HAP-1 (cell line): ENCODE results near the gene ERN2.

Experiments
- DNase-seq, 2 experiments: peaks; one replicate each; pipeline ENCODE4 v3.0.0-alpha.2; 2016 to 2020; ENCODE audit warnings: low spot score in 2 of 2
- H3K27me3 ChIP-seq: fragments of 250-450 bp; sonication (Bioruptor Pico); 2 replicates; pipeline ENCODE4 v1.5.1; 2020; ENCODE audit warnings: low read depth, mild to moderate bottlenecking, moderate library complexity
- H3K36me3 ChIP-seq: fragments of 250-450 bp; sonication (Bioruptor Pico); replicated peaks from 2 replicates; pipeline ENCODE4 v1.5.1; 2020; ENCODE audit warnings: mild to moderate bottlenecking
- H3K4me1 ChIP-seq: fragments of 250-450 bp; sonication (Bioruptor Pico); 2 replicates; pipeline ENCODE4 v1.5.1; 2020; ENCODE audit warnings: mild to moderate bottlenecking
- H3K4me3 ChIP-seq: fragments of 250-450 bp; sonication (Bioruptor Pico); 2 replicates; pipeline ENCODE4 v1.5.1; 2020; ENCODE audit warnings: mild to moderate bottlenecking, moderate library complexity
- H3K9me3 ChIP-seq: fragments of 250-450 bp; sonication (Bioruptor Pico); 2 replicates; pipeline ENCODE4 v1.5.1; 2020; ENCODE audit warnings: mild to moderate bottlenecking, moderate library complexity
- in situ Hi-C: fragments of 300-500 bp; cut with MboI; formaldehyde crosslinking; loops from 3 replicates; pipeline ENCODE4 v1.14.3; 2020; ENCODE audit warnings: low sequenced_read_pairs, inconsistent platforms, mixed read lengths

The ERN2 gene

GRCh38 chr16:23667355-23667659 is 45.7 kb downstream of the ERN2 start:
- H3K36me3 ChIP-seq: peaks cover 74% of the 10 kb centered on the region
- DNase-seq: no peak
- no peak overlapping the region for H3K4me3 ChIP-seq
- H3K27me3 ChIP-seq: no peaks in the 10 kb centered on the region
- in situ Hi-C loops: no loop called here
- H3K9me3 ChIP-seq: no peaks in the 10 kb centered on the region
- H3K4me1 ChIP-seq: no peaks in the 10 kb centered on the region

DNA sequence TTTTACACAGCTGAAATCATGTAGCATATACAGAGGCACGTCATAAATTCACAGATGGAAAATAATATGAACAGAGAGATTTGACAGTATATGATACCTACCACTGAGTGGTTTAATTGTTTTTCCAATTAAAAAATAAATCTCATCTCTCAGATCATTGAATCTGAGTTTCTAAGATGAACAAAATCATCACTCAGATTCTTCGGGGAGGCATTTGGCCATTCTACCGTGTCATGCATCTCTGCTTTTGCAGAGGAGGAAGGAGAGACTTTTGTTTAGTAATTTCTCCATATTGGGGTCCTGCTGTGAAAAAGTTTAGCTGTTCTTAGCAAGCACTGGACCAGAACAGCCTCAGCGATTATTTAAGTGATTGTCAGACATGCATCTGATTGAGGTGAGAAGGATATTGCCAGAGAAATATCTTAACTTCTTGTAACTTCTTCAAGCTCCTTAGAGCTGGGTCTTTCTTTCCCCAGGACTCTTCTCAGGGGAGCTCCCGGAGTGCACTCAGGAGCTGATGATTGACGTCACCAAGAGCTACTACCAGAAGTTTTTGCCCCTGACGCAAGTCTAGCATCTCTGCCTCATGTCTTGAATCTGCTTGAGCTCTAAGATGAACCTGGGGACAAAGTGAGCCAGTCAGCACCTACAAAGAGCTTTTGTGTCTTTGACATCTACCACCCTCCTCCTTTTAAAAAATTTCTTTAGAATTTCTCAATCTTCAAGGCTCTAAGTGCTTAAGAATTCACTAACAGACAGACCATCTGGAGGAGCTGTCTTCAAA is 46.3 kb downstream of the ERN2 start:
- Histone ChIP-seq H3K4me3 (no peak overlapping the region), H3K27me3 (no peaks in the 10 kb centered on the region), H3K4me1 (no peaks in the 10 kb centered on the region), H3K36me3 (peaks cover 77% of the 10 kb centered on the region), H3K9me3 (no peaks in the 10 kb centered on the region)
- in situ Hi-C loops: no loop called here
- DNase-seq: no peak

DNA sequence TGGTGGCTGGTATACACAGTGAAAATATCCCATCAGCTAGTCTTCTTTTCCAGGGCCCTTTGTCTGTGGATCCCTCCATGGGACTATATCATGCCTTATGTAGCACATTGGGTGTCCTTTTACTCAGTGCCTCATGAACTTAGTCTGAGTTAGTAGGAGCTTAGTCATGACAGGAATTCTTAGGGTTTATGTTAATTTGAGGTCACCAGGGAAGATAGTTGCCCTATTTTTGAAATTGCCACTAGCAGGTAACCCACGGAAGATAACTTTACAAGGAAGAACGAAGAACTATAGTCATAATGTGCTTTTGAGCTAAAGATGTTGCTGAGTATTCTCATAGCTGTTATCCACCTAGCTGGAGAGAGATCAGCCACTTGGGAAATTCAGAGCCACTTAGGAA is 49.1 kb downstream of the ERN2 start:
- Histone ChIP-seq H3K4me1 (no peaks in the 10 kb centered on the region), H3K4me3 (no peak overlapping the region), H3K27me3 (no peaks in the 10 kb centered on the region), H3K36me3 (peaks cover 95% of the 10 kb centered on the region), H3K9me3 (no peaks in the 10 kb centered on the region)
- no peak for DNase-seq
- in situ Hi-C loops: no loop called here

DNA sequence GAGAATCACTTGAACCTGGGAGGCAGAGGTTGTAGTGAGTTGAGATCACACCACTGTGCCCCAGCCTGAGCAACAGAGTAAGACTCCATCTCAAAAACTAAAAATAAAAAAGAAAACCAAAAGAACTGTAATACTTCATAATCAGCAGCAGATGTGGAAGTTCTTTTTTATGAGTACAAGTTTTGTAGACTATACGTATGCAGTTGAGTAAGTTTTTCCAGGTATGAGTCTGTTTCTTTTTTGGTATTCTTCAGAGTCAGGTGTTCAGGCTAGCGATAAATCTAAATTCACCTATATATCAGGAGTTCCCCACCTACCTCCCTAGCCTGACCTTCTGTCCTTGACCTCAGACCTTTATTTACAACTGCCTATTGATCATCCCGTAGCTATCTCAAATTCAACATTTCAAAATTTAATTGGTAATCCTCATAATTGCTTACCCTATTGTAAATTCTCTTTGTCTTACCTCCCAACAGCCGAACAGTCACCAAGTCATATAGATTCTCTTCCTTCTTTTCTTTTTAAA is 61.0 kb downstream of the ERN2 start:
- Histone ChIP-seq H3K4me3 (no peak overlapping the region), H3K4me1 (peaks cover 12% of the 10 kb centered on the region), H3K9me3 (no peaks in the 10 kb centered on the region), H3K27me3 (no peaks in the 10 kb centered on the region), H3K36me3 (peaks cover 65% of the 10 kb centered on the region)
- in situ Hi-C loops: no loop called here
- no peak for DNase-seq

DNA sequence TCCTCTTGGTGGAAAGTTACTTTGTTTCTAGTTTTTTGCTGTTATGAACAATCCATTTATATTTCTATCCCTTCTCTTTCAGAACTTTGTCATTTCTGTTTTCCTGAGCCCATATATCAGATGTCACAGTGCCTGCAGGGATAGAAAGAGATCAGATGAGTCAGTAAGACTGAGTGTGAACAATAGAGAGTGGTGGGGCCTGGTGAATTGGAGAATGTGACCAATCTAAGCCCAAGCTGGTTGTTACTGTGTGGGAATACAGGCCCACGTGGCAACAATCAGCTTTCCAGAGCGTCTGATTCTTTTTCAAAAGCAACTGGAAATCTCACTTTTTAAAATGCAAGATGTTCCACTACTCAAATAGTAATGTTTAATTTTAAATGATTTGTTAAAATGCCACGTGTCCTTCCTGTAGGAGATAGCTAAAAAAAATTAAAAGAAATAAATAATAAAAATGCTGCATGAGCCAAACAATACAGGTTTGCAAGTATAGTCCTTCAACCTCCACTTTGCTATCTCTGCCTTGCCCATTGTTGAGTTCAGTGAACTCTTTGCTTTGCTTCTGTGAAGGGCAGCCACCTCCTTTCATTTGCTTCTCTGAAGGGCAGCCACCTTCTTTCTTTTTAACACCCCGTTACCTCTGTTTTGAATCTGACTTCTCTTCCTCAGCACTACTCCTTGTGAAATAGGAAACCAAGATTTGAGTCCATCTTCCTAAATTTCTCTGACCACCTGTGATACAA is 62.2 kb downstream of the ERN2 start:
- Histone ChIP-seq H3K36me3 (peaks cover 64% of the 10 kb centered on the region), H3K4me3 (no peak overlapping the region)
- in situ Hi-C loops: no loop called here

GRCh38 chr16:23642246-23642774 is 70.7 kb downstream of the ERN2 start:
- peaks cover 38% of the 10 kb centered on the region for H3K36me3 ChIP-seq

More for the DNA sequence above, 62.2 kb downstream of the ERN2 start:
- Histone ChIP-seq H3K9me3 (no peaks in the 10 kb centered on the region), H3K4me1 (peaks cover 12% of the 10 kb centered on the region), H3K27me3 (no peaks in the 10 kb centered on the region)
- peak; percentile 20 to 37 for DNase-seq

DNA sequence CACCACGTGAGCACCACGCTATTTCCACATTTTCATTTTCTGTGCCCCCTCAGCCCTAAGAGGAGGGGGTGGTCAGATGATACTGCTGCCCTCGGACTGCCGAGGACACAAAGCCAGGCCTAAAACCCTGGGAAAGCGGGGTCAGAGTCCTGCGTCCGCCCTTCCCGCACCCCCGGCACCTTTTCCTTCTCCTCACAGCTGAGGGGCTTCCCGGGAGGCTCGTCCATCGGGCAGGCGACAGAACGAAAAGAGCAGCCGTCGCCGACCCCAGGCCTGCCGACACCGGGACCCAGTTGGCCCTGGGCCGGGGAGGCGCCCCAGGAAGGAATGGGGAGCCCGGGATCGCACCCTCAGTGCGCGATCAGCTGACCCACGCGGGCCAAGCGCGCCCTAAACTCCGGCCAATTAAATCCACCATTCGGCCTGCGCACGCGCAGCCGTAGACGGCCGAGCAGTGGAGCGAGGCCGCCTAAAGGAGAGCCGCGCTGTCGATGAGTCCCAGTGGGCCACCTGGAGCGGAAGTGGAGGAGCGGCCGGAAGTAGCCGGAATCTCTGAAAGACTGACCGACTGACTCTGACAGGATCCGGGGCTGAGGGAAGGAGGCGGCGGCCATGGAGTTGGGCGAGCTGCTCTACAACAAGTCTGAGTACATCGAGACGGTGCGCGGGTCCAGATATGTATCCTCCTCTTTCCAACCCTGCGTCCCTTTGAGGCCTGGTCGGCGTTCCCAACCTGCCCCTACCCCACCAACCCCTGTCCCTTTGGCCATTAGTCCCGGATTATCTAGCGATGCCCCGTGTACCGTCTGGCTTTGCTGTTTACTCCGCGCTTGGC is 71.9 kb downstream of the ERN2 start, which contains the start of the genes DCTN5 and PALB2:
Gene DCTN5, plus strand, starts transcription at position 536 of the 835 bp plus-strand sequence. Its CDS starts 77 bp downstream, at position 613.
Gene PALB2, minus strand, starts transcription at position 380 of the 835 bp plus-strand sequence. Its CDS starts 153 bp downstream, at position 227.
- Histone ChIP-seq H3K36me3 (peaks cover 42% of the 10 kb centered on the region), H3K4me3 (peak within 1 kb of the TSS; percentile 73), H3K4me1 (0 out of 2 replicates have a peak, but pooled peaks cover 3% of the 10 kb centered on the region), H3K27me3 (no peaks in the 10 kb centered on the region), H3K9me3 (no peaks in the 10 kb centered on the region)
- DNase-seq: peak; percentile 92 to 95
- in situ Hi-C loops: loop anchor here (5.0 kb wide), 1 partner anchor 44 kb away; the partner anchor contains the start of gene NDUFAB1

More at GRCh38 chr16:23642246-23642774, 70.7 kb downstream of the ERN2 start:
- no peaks in the 10 kb centered on the region for H3K9me3 ChIP-seq
- H3K4me3 ChIP-seq: peak overlapping the region; percentile 73
- H3K4me1 ChIP-seq: 0 out of 2 replicates have a peak, but pooled peaks cover 3% of the 10 kb centered on the region
- in situ Hi-C loops: loop anchor here (5.0 kb wide), 1 partner anchor 45 kb away; the partner anchor contains the start of gene NDUFAB1
- H3K27me3 ChIP-seq: no peaks in the 10 kb centered on the region
- no peak for DNase-seq

GRCh38 chr16:23640615-23640930 is 72.4 kb downstream of the ERN2 start:
- Histone ChIP-seq H3K4me3 (peak overlapping the region; percentile 73), H3K27me3 (no peaks in the 10 kb centered on the region), H3K9me3 (no peaks in the 10 kb centered on the region), H3K36me3 (peaks cover 41% of the 10 kb centered on the region), H3K4me1 (0 out of 2 replicates have a peak, but pooled peaks cover 3% of the 10 kb centered on the region)
- DNase-seq: peak; percentile 73 to 80
- in situ Hi-C loops: loop anchor here (5.0 kb wide), 1 partner anchor 43 kb away; the partner anchor contains the start of gene NDUFAB1
